ENCODE data around the gene APOC3. TPM values are rescaled to one million over a fixed set of nuclear protein-coding genes. Genes with fewer than 3 reads are reported as not detected.

APOC3 gene
- total RNA-seq, 1 experiment from 2014 or later = not detected

- H4K20me1 ChIP-seq (ENCODE audit: control insufficient read depth, insufficient read depth, insufficient read length) = no peaks in the 10 kb centered on the region
- peak; percentile 91 for DNase-seq
- H3K27me3 ChIP-seq (ENCODE audit: insufficient read depth, low read length) = no peaks in the 10 kb centered on the region; the same call in 1 of the 2 replicates
- H3K9me3 ChIP-seq (ENCODE audit: control insufficient read depth, low read depth, low read length) = no peaks in the 10 kb centered on the region
- H2BK20ac ChIP-seq (ENCODE audit: low read depth, low read length, poor library complexity, severe bottlenecking) = no peak overlapping the region
- H3K27ac Mint-ChIP-seq = no peak overlapping the region
- H3K27me3 Mint-ChIP-seq (ENCODE audit: low read depth) = peaks cover 22% of the 10 kb centered on the region
- WGBS (ENCODE audit: extremely low coverage, insufficient read length, low lambda C conversion rate) = no CpG with 5 or more reads among the region's 31 CpGs
- H3K56ac ChIP-seq (ENCODE audit: insufficient read length, low read depth, low read length) = no peak overlapping the region
- H2AFZ ChIP-seq (ENCODE audit: low read length) = no peak overlapping the region
- no peak overlapping the region; a peak in 1 of 5 replicates for H3K4me3 Mint-ChIP-seq
- no peak overlapping the region for H3K4ac ChIP-seq (ENCODE audit: low read depth, low read length)
- no peak overlapping the region for H3K4me2 ChIP-seq (ENCODE audit: insufficient read depth, insufficient read length, low read length)
- 0 out of 2 replicates have a peak overlapping the region, but pooled peaks have one; percentile 39 for H3K14ac ChIP-seq (ENCODE audit: insufficient read depth, low read length)
- peak; percentile 96 for TF ChIP-seq CTCF (conservative IDR thresholded peaks at IDR 0.05)
- H3K4me1 Mint-ChIP-seq = peaks cover 21 to 32% of the 10 kb centered on the region in 2 experiments
- H2BK12ac ChIP-seq (ENCODE audit: insufficient read length, low read depth, low read length) = no peak overlapping the region
- H4K8ac ChIP-seq (replicated peaks; ENCODE audit: insufficient read length, low read depth, low read length) = no peak overlapping the region
- H3K23me2 ChIP-seq (ENCODE audit: insufficient read length, low read depth, low read length, poor library complexity, severe bottlenecking) = peaks cover 13% of the 10 kb centered on the region
- no peak overlapping the region for H4K91ac ChIP-seq (ENCODE audit: insufficient read length, low read depth, low read length)
- H2BK120ac ChIP-seq (ENCODE audit: low read depth, low read length, poor library complexity, severe bottlenecking) = no peak overlapping the region
- no peaks in the 10 kb centered on the region; the same call in 1 of the 2 replicates for H3K4me1 ChIP-seq (ENCODE audit: insufficient read depth, low read length)
- no peak overlapping the region for H3K23ac ChIP-seq (ENCODE audit: insufficient read length, low read depth, low read length)
- H2BK15ac ChIP-seq (ENCODE audit: low read depth, low read length) = no peak overlapping the region; the same call in 1 of the 2 replicates
- H3K79me1 ChIP-seq (ENCODE audit: insufficient read depth, low read depth, low read length, poor library complexity, severe bottlenecking) = peaks cover 5% of the 10 kb centered on the region
- H2BK5ac ChIP-seq (ENCODE audit: insufficient read length, low read length) = no peak overlapping the region
- no peaks in the 10 kb centered on the region for H3K9me3 Mint-ChIP-seq
- H3K27ac ChIP-seq (ENCODE audit: insufficient read length, low read depth, low read length) = no peak overlapping the region
- peaks cover 2% of the 10 kb centered on the region; the same call in 1 of the 2 replicates for H3K79me2 ChIP-seq (ENCODE audit: insufficient read depth, low read length)
- H2AK5ac ChIP-seq (ENCODE audit: insufficient read length, low read length) = no peak overlapping the region
- H3K18ac ChIP-seq (ENCODE audit: insufficient read length, low read depth, low read length) = peak overlapping the region; percentile 63
- H3T11ph ChIP-seq (ENCODE audit: low read length) = no peak overlapping the region
- H3K9ac ChIP-seq (ENCODE audit: extremely low read depth, insufficient read length, low read length) = no peak overlapping the region
- H3K36me3 Mint-ChIP-seq (ENCODE audit: insufficient read depth in 1 of 3, low read depth in 3 of 3) = peaks cover 5 to 12% (median 10%) of the 10 kb centered on the region in 3 experiments; a peak in 6 of 7 replicates
- no peak overlapping the region for H4K5ac ChIP-seq (ENCODE audit: insufficient read length, low read depth, low read length)
Measured at GRCh38 chr11:116791002-116791812, 38.5 kb upstream of the APOC3 start.
